ENCODE data around the gene SLC16A8. TPM values are rescaled to one million over a fixed set of nuclear protein-coding genes. Genes with fewer than 3 reads are reported as not detected.

The SLC16A8 gene
- total and polyA plus RNA-seq, 2 donors from 2014 or later, result 0.31 to 0.92 TPM

DNA sequence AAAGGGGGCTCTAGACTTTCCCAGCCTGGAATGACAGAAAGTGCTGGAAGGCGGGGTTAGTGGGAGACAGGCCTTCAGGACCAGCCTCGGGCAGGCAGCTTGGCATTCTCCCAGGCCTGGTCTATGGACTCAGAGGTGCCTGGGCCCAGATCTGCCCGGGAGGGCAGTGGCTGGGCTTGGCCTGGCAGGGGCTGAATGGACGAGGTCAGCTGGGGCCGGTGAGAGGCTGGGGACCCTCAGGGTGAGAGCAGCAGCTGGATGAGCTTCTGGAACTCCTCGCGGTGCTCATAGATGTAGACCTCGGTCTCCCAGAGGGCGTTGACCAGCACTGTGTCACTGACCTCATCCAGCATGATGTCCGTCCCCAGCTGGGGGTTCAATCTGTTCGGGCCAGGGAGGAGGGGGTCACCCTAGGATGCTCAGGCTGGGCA lies 28.0 kb upstream of the SLC16A8 start:
- intact Hi-C loops (cut with DNase I), result no loop called here
- Histone ChIP-seq H3K9me3 (ENCODE audit: control insufficient read depth in 2 of 3, insufficient read depth in 1 of 3, low read length in 3 of 3) (no peaks in the 10 kb centered on the region), H3K27me3 (ENCODE audit: control insufficient read depth, insufficient read depth, low read length) (no peaks in the 10 kb centered on the region), H3K4me3 (ENCODE audit: low read length in 3 of 3) (no peak overlapping the region), H3K4me1 (ENCODE audit: control insufficient read depth in 2 of 3, insufficient read depth in 2 of 3, low read depth in 1 of 3, low read length in 3 of 3) (peaks cover 0 to 13% (median 8%) of the 10 kb centered on the region in 3 donors), H3K27ac (ENCODE audit: low read depth in 2 of 2, low read length in 2 of 2) (peak overlapping the region in 1 of 2 donors; percentile 82), H3K9ac (ENCODE audit: low read length in 3 of 3) (no peak overlapping the region), H3K36me3 (ENCODE audit: control insufficient read depth in 2 of 3, insufficient read depth in 3 of 3, low read length in 3 of 3) (no peaks in the 10 kb centered on the region)
- DNase-seq (peak in 2 of 5 donors; percentile 55 to 67), FAIRE-seq (no peak)
- TF ChIP-seq, protein P1, sequence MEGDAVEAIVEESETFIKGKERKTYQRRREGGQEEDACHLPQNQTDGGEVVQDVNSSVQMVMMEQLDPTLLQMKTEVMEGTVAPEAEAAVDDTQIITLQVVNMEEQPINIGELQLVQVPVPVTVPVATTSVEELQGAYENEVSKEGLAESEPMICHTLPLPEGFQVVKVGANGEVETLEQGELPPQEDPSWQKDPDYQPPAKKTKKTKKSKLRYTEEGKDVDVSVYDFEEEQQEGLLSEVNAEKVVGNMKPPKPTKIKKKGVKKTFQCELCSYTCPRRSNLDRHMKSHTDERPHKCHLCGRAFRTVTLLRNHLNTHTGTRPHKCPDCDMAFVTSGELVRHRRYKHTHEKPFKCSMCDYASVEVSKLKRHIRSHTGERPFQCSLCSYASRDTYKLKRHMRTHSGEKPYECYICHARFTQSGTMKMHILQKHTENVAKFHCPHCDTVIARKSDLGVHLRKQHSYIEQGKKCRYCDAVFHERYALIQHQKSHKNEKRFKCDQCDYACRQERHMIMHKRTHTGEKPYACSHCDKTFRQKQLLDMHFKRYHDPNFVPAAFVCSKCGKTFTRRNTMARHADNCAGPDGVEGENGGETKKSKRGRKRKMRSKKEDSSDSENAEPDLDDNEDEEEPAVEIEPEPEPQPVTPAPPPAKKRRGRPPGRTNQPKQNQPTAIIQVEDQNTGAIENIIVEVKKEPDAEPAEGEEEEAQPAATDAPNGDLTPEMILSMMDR (IDR thresholded peaks at IDR 0.05; ENCODE audit: borderline replicate concordance, extremely low read depth, insufficient read depth), result no peak

DNA sequence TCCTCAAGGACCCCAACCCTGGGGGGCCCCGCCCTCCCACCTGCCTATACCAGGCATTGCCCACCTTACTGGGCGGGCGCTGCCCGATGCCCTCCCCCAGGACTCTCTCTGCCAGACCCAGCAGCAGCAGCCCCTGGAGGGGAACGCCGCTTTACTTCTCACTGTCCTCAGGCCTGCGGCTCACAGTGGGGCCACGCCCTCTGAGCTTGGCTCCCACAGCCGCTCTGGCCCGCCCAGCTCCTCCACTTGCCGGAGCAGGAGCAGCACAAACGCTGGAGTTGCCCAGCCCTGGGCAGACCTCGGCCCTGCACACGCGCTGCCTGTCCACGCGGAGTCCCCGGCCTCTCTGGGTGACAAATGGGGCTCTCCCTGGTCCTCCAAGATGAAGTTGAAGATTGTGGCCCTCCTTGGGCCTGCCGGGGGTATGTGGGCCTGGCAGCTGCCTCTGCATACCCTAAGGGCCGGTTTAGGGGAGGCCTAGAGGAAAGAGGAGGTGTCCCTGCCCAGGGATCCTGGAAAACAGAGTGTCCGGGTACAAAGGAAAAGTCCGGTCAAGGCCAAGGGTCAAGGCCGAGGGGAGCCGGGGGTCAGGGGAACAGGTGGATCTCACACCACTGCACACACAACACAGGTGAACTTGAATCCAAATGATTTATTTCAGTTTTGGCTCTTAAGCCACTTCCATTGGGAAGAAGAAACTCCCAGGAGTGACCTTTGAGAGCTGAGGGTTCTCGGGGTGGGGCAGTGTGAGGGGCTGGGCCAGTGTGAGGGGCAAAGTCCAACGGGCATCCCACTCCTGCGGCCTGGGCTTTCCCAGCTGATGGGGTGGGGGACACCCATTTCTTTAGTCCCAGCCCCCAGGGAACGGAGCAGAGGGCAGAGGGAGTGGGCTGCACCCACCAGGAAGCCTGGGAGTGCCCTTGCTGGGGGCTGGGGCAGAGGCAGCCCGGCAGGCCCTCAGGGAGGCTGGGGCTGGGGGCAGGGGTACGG lies 27.2 kb upstream of the SLC16A8 start:
- TF ChIP-seq, protein P1 (IDR thresholded peaks at IDR 0.05; ENCODE audit: borderline replicate concordance, extremely low read depth, insufficient read depth), result no peak
- no peaks in the 10 kb centered on the region for H3K36me3 ChIP-seq (ENCODE audit: control insufficient read depth in 2 of 3, insufficient read depth in 3 of 3, low read length in 3 of 3)
- FAIRE-seq, result no peak
- peaks cover 0 to 13% (median 8%) of the 10 kb centered on the region in 3 donors for H3K4me1 ChIP-seq (ENCODE audit: control insufficient read depth in 2 of 3, insufficient read depth in 2 of 3, low read depth in 1 of 3, low read length in 3 of 3)
- H3K4me3 ChIP-seq (ENCODE audit: low read length in 3 of 3), result peak overlapping the region in 1 of 3 donors; percentile 30
- H3K27ac ChIP-seq (ENCODE audit: low read depth in 2 of 2, low read length in 2 of 2), result peak overlapping the region; percentile 59 to 82
- H3K9me3 ChIP-seq (ENCODE audit: control insufficient read depth in 2 of 3, insufficient read depth in 1 of 3, low read length in 3 of 3), result no peaks in the 10 kb centered on the region
- peak overlapping the region in 1 of 3 donors; percentile 37 for H3K9ac ChIP-seq (ENCODE audit: low read length in 3 of 3)
- DNase-seq, result peak in 4 of 5 donors; percentile 55 to 77 (median 73)
- intact Hi-C loops (cut with DNase I), result no loop called here
- H3K27me3 ChIP-seq (ENCODE audit: control insufficient read depth, insufficient read depth, low read length), result no peaks in the 10 kb centered on the region

DNA sequence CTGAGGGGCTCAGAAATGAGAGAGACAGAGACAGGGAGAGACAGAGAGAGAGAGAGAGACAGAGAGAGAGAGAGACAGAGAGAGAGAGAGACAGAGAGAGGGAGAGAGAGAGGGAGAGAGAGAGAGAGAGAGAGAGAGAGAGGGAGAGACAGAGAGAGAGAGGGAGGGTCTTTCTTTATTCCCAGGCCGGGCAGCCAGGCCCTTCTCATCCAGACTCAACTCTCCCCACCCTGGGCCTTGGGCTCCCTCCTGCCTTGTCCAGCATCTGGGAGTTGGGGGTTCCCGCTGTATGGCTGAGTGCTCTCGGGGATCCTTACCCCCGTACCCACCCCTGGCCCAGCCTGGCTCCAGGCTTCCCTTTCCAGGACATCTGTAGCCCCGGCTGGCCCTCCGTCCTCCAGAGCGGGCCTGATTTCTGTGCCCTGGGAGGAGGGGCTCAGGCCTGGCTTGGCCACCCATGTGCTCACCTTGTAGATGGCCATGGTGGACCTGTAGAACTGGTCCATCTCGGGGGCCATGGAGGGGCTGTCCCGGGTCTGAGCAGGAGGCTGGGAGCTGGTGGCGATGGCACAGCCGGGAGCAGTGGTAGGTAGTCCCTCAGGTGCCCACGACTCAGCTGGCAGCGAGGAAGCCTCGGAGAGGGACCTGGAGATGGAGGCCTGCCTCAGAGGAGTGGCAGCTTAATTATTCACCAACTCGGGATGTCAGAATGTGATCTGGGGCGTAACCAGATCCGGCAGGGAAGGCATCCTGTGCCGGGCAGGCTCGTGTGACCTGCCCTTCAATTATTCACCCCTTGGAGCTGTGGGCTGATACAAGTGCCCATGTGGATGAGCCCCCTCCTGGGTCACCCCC lies 26.3 kb upstream of the SLC16A8 start, which contains the start of gene BAIAP2L2:
TSS of gene BAIAP2L2 (minus strand) at position 677 of the 855 bp plus-strand sequence. CDS start at position 518, 159 bp downstream.
- no peaks in the 10 kb centered on the region for H3K27me3 ChIP-seq (ENCODE audit: control insufficient read depth, insufficient read depth, low read length)
- no peaks in the 10 kb centered on the region for H3K9me3 ChIP-seq (ENCODE audit: control insufficient read depth in 2 of 3, insufficient read depth in 1 of 3, low read length in 3 of 3)
- DNase-seq (peak; percentile 81 to 91 (median 87)), FAIRE-seq (no peak)
- H3K9ac ChIP-seq (ENCODE audit: low read length in 3 of 3), result peak within 1 kb of the TSS in 2 of 3 donors; percentile 4 to 43
- peak within 1 kb of the TSS in 2 of 3 donors; percentile 60 to 64 for H3K4me3 ChIP-seq (ENCODE audit: low read length in 3 of 3)
- no peaks in the 10 kb centered on the region for H3K36me3 ChIP-seq (ENCODE audit: control insufficient read depth in 2 of 3, insufficient read depth in 3 of 3, low read length in 3 of 3)
- peak within 1 kb of the TSS; percentile 59 to 82 for H3K27ac ChIP-seq (ENCODE audit: low read depth in 2 of 2, low read length in 2 of 2)
- TF ChIP-seq, protein P1 (IDR thresholded peaks at IDR 0.05; ENCODE audit: borderline replicate concordance, extremely low read depth, insufficient read depth), result no peak
- intact Hi-C loops (cut with DNase I), result no loop called here
- H3K4me1 ChIP-seq (ENCODE audit: control insufficient read depth in 2 of 3, insufficient read depth in 2 of 3, low read depth in 1 of 3, low read length in 3 of 3), result peaks cover 0 to 13% (median 8%) of the 10 kb centered on the region in 3 donors

Data from kidney (tissue), 14 donors.